K562 (cell line): ENCODE data around the gene EYA4.

Source experiments
- CLOCK ChIP-seq: fragments of 250-450 bp; sonication (Bioruptor Pico); IDR thresholded peaks from 2 replicates; pipeline ENCODE4 v1.4.0; 2020; ENCODE audit warnings: mild to moderate bottlenecking, moderate library complexity, borderline replicate concordance
- CTCF ChIP-seq, 3 experiments: IDR thresholded peaks in 2 of 3; conservative IDR thresholded peaks in 1 of 3; 2 replicates each; pipeline ENCODE4 v1.5.1; 2011 to 2012; ENCODE audit warnings: low read length in 3 of 3, mild to moderate bottlenecking in 3 of 3, control low read depth in 2 of 3, improper control_type of control experiment in 1 of 3, inconsistent platforms in 1 of 3, low read depth in 1 of 3, mixed read lengths in 1 of 3, moderate library complexity in 1 of 3; ENCODE audit not compliant: insufficient read depth in 2 of 3
- ESRRA ChIP-seq: fragments of 450-650 bp; IDR thresholded peaks from 2 replicates; pipeline ENCODE4 v1.6.1; 2014; ENCODE audit warnings: low read depth, mild to moderate bottlenecking, moderate library complexity, borderline replicate concordance
- TAF1 ChIP-seq: IDR thresholded peaks from 2 replicates; pipeline ENCODE4 v1.6.1; 2011; ENCODE audit warnings: mild to moderate bottlenecking, low read length, moderate library complexity; ENCODE audit not compliant: insufficient read depth, control insufficient read depth, severe bottlenecking; ENCODE audit errors: extremely low read depth

DNA sequence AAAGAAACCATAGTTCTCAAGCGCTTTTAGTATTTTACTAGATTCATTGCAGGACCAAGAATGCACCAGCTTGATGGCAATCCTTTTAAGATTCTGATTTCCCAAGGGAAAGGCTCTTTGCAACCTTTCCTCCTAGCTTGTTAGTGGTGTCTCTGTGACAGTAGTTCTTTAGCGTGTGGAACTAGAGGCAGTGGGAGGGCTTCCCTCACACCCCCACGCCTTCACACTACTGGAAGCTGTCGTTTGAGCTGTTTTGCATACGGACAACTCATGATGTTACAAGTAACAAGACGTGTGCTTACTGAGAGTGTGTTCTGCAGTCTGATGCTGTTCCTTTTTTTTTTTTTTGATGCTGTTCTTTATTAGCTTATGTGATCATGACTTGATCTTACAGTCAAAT is 34.1 kb downstream of the EYA4 start:
- TF ChIP-seq CTCF (IDR thresholded peaks at IDR 0.05 in 2 of 3, conservative IDR thresholded peaks at IDR 0.05 in 1 of 3; ENCODE audit: insufficient read depth in 2 of 3, low read depth in 1 of 3, low read length in 3 of 3), result no peak
- no peak for TF ChIP-seq TAF1
- no peak for TF ChIP-seq ESRRA
- no peak for TF ChIP-seq CLOCK
